Stimulated activated CD4-positive, alpha-beta T cell treated with anti-CD3 and anti-CD28 coated beads, Interleukin-1b, Interleukin-23, amount 100 ng/mL, for 4 hours (primary cell): Measurements from ENCODE around the gene GCKR.

Experiments
- DNase-seq, 2 donors: peaks; one replicate each; pipeline ENCODE4 v3.0.0-alpha.2; 2020; ENCODE audit warnings: low read depth in 2 of 2

GCKR gene, protein sequence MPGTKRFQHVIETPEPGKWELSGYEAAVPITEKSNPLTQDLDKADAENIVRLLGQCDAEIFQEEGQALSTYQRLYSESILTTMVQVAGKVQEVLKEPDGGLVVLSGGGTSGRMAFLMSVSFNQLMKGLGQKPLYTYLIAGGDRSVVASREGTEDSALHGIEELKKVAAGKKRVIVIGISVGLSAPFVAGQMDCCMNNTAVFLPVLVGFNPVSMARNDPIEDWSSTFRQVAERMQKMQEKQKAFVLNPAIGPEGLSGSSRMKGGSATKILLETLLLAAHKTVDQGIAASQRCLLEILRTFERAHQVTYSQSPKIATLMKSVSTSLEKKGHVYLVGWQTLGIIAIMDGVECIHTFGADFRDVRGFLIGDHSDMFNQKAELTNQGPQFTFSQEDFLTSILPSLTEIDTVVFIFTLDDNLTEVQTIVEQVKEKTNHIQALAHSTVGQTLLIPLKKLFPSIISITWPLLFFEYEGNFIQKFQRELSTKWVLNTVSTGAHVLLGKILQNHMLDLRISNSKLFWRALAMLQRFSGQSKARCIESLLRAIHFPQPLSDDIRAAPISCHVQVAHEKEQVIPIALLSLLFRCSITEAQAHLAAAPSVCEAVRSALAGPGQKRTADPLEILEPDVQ

DNA sequence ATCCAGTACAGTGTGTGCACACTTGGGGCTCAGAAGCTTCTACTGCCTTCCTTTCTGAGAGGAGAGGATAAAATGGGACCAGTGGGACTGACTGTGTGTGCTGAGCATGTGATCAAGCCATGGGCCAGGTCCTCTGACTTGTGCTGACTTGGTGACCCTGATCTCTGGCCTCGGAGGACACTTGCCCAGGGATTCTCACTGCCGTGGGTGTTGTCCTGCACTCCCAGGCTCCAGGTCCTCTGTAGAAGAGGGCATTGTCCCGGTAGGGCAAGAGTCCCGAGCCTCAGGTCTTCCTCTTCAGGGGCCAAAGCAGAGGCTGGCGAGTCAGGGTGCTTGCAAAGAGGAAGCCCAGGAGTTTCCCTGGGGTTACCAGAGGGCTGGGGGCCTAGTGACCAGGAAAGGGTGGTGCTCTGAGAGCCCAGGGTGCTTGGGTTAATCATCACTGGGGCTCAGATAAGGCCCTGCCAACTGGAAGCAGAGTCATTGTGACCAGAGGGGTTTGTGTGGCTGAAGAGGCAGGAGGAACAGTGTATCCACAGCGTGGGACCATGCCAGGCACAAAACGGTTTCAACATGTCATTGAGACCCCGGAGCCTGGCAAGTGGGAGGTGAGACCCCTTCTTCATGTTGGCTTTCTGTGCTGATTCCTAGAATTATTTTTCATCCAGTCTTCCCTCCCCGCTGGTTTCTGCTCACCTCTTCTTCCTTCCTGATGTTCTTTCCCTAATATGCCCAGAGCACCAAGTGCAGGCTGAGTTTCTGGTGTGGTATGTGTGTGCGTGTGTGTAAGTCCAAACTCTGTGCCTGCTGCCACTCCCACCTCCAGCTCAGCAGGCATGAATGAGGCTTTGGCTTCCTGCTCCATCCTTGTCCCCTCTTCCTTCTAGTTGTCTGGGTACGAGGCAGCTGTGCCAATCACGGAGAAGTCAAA is at the start of gene GCKR:
Gene GCKR, plus strand, starts transcription at position 483 of the 931 bp plus-strand sequence. Its CDS starts 66 bp downstream, at position 549.
- DNase-seq: no peak

DNA sequence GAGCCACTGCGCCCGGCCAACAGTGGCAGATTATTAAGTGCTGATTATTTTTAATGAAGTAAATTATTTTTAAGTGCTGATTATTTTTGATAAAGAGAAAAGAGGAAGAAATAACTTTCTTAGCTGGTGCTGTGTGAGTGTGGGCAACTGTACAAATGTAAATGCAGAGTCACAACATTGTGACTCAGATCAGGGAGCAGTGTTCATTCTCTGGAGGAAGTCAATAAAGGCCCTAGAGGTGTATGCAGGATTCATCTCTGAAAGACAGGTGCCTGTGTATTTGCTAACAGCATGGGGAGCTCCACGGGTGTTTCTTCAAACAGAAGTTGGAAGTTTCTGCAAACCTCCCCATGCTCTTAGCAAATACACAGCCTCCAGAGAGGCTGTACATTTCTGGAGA is 48.3 kb upstream of the GCKR start:
- DNase-seq: no peak

DNA sequence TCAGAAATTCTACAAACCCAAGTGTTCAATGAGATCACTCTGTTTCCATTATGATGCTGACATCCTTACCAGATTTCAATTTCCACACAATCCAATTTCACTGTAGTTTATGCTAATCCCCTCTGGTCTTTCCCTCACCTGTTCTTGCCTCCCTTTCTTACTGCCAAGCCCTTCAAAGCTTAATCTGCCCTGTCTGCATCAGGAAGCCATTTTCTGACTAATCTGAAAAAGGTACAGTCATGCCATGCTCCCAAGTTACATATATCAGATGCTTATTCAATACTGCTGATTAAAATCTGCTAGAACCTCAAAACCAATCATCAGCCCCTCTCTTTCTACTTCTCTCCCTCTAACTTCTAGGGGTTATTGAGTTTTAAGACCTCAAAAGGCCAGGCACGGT is 45.5 kb upstream of the GCKR start:
- DNase-seq: no peak

DNA sequence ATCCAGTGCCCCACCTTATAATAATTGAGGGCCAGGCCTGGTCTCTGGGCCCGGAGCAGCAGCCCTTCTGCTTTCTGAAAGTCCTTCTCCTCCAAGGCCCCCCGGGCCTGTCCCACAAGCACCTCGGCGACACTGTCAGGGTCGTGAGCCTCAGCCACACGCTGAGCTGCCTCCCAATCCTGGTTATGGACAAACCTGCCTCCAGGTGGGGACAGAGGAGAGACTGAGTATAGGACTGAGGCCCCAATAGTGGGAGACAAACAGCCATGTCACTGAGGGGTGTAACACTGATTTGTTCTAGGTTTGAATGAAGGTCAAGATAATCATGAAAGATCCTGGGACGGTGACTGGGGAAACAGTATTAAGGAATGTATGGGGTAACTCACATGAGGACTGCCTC is 42.7 kb upstream of the GCKR start:
- DNase-seq: no peak

DNA sequence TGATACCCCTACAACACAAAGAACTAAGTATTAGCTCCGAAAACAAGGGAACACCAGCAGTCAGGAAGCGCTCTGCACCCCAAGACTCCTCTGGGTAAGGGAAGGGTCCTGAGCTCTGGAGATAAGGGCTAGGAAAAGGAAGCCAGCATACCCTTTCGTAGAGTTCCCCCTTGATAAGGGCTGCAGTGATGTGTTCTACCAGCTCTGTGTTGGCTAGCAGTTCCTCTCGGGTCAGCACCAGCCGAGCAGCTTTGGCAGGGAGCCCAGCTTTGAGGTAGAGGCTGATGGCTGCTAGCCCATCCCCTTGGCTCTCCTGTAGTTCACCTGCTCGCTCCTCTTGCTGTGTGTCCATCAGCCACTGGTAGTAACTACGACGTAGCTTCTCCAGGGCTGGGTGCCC is 35.5 kb upstream of the GCKR start:
- no peak for DNase-seq

DNA sequence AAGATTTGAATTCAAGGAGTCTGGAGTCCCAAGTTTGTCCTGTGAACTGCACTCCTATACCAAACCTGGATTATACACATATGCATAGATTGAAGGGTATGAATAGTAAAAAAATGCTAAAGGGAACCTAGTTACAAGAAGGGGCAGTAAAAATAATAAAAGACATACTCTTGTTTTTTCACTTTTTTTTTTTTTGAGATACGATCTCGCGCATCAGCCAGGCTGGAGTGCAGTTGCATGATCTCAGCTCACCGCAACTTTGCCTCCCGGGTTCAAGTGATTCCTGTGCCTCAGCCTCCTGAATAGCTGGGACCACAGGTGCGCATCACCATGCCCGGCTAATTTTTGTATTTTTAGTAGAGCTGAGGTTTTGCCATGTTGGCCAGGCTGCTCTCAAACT is 32.2 kb upstream of the GCKR start:
- DNase-seq: no peak

DNA sequence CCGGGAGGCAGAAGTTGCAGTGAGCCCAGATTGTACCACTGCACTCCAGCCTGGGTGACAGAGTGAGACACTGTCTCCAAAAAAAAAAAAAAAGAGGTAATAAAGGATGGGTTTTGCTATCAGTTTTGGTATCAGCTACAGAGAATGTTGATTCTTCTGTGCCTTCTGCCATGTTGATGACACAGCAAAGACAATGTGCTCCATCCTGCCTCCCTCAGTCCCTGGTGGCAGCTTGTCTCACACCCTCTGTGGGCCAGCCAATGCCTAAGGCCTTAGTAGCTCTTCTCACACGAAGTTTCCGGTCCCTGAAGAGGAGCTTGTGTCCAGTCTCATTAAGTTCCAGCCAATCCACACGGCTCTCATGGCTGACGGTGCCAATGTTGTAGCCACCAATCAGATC is 24.7 kb upstream of the GCKR start:
- no peak for DNase-seq

DNA sequence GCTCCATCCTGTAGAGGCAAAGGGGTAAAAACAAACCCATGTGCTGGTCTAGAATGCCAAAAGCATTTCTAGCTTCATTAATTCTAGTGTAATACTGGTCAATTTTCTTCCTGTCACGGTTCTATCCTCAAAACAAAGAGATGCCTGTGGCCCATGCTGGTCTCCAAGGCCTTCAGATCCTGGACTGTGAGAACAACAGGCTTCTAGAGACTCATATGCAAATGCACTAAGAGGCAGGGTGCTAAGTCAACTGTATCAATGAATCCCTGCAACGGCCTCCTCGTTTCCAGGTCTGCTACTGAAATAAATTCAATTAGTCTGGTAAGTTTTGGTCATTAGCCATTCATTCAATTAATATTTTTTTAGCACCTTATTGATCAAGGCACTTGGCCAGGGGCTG is 11.1 kb upstream of the GCKR start:
- DNase-seq: no peak

DNA sequence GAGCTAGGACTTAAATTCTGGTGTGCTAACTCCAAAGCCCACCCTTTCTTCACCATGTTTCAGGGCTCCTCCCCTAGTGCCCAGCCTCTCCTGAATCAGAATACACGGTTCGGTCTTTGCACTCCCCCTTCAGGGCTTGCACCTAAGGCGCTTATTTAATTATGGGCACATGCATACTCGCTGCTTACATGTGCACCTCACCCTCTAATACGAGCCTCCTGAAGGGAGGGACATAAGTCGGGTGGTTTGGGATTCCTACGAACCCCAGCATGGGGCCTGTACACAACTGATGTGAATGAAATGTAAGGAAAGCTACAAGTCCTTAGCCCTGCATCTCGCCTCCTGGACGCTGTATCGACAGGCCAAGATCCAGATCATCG is 7.5 kb upstream of the GCKR start:
- DNase-seq: no peak

DNA sequence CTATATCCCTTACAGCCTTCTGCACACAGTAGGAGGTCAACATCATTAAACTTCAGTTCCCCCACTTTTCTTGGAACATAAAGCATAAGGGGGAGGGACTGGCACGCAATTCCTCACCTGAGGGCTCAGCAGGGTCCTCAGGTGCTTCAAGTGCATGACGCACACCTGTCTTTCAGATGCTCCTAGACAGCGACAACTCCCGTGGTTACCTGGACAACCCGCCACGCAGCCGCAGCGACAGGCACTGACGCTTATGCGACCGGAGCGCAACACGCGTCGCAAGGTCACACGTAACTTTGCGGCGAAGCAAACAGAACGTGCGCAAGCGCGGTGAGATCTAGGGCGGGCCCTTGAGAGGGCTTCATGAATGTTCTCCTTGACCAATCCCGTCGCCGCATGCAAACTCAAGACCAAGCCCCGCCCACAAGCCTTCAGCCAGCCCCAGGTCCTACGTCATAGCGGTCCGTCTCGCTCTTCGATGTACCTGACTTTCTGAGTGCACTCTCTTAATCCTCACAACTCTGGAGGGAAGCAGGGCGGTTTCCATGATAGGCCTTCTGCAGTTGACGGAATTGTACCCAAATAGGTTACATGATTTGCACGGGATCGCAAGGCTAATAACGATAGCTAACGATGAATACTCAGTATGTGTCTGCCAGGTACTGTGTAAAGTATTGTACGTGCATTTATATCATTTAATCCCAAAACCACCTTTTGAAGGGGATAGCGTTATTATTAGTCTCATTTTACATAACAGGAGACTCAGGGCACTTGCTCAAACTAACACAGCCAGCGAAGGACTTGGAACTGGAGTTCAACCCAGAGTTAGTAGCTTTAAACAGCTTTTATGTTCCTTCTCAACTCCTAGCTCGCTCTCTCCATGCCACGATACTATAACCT is 6.9 kb upstream of the GCKR start, which contains the start of gene IFT172:
Gene IFT172, minus strand, starts transcription at position 246 of the 900 bp plus-strand sequence. Its CDS starts 90 bp downstream, at position 156.
- peak; percentile 95 to 98 for DNase-seq

DNA sequence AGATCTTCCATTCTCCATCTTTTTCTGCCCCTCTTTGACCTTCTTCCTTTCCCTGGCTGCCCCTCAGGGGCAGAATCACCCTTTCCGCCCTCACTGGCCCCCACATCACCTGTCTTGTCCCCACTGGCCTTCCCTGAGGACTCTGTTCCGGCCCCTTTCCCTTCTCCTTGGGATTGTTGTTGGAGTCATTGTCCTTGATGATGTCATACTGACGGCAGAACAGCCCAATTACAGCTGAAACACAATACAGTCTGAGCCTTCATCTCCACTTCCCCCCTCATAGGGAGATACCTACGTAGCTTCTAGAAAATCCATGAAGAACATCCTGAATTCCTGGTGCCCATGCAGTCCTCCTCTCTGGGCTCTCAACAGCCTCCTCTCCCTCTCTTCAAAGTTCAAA is 4.1 kb upstream of the GCKR start:
- DNase-seq: no peak

DNA sequence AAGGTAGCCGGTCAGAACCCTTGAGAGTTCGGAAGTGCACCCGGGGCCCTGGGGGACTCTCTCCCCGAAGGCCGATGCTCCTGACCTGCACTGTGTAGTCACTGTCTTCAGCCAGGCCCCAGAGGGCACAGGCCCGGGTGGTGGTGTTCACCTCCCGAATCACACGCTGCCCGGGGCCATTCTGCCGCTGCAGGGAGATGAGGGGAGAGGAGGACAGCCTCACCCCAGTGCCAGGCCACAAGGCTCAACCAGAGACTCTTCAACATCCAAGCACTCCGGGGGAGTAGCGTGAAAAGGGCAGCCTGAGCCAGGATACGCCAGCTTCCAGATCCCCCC is 2.7 kb upstream of the GCKR start:
- DNase-seq: no peak

DNA sequence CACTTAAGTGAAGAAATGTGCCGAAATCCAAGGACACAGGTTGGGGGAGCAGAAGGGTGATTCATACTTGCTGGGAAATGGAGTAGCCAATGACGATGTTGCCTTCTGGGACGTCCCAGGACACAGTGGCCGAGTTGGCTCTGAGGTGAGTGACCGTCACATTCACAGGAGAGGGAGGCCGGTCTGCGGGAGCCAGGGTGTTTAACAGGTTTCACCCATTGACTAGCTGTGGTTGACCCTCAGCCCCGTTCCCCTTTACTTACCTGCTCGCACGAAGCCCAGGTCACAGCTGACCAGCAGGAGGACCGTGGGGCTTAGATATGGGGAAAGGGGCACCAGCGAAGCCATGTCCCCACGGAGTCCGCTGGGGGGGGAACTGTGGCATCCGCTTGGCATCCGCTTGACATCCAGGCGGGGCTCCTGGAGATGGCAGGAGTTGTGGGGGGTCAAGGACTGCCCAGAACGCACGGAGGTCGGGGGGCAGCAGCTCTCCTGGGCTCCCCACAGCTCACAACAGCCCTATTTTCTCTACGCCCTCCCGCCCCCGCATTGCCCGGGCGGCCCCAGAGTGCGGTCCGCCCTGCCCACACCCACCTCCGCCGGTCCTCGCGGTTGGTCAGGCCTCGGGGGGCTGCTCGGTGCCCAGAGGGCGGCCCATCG is 2.2 kb upstream of the GCKR start:
- no peak for DNase-seq

DNA sequence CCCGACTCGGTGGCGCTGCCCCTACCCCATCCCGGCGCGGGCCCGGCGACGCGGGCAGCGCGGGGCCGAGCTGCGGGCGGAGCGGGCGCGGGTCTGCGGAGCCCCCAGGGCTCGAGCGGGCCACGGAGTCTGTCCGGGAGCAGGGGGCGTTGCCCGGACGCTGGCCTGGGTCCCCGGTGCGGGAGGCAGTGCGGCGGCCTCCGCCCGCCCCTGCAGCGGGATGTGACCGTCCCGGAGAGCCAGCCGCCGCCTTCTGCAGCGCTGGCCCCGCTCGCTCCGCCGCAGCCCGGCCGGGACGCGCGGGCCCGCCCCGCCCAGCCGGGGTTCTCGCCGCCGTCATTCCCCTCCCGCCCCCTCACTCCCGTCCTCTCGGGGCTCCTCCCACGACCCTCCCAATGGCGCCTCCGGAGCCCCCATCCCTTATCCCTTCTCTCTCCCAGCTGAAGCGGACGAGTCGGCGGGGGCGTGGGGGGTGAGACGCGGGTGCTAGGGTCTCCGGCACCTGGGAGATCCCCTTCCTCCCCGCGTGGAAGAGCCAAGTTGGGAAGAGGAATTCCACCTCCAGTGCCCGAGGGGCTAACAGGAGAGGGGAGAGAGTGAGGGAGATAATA is 1.6 kb upstream of the GCKR start, which contains the start of gene FNDC4:
Gene FNDC4, minus strand, starts transcription at position 257 of the 611 bp plus-strand sequence. CDS start 521 bp downstream, outside the sequence.
- peak in 1 of 2 donors; percentile 11 for DNase-seq

DNA sequence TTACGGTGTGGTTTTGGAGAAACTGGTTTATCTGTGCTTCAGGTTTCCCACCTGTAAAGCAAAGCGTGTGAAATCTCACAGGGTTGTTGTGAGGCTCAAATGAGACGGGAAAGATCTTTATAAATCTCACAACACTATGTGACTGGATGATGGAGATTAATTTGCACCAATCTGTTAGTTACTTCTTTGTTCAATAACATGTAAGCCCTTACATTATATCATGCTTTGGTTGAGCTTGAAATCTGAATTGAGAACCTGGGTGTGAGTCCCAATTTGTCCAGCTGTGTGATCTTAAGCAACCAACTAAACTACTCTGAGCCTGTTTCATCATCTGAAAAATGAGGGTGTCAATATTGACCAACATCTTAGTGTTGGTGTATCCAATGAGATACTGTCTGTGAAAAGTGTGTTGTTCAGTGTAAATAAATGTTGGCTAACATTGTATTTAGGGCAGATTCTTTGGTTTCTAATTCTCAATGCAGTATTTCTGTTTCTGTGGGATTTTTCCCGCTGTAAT is 741 bp upstream of the GCKR start:
- no peak for DNase-seq

DNA sequence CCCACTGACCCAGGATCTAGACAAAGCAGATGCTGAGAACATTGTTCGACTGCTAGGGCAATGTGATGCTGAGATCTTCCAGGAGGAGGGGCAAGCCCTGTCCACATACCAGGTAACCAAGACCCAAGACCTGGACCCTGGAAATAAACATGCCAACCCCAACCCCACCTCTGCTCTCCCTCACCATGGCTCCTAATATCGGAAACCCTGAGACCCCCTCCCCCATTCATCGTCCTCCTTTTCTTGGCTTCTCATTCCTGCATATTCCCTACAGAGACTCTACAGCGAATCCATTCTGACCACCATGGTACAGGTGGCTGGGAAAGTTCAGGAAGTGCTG is 619 bp downstream of the GCKR start:
- no peak for DNase-seq

DNA sequence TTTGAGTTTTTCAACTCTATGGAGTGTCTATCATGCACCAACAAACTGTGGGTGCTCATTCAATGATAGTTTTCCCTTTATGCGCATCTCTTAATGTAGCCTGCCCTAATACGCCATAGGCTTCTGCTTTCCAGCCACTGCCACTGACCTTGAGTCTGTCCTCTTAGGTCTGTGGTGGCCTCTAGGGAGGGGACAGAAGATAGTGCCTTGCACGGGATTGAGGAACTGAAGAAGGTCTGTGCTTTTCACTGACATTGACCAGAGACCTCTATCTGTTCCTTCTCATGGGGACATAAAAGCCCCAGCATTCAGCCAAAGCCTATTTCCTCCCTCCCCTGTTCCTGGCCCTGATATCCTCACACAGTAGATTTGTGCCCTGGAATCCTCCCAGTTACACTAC is 2.3 kb downstream of the GCKR start:
- no peak for DNase-seq

DNA sequence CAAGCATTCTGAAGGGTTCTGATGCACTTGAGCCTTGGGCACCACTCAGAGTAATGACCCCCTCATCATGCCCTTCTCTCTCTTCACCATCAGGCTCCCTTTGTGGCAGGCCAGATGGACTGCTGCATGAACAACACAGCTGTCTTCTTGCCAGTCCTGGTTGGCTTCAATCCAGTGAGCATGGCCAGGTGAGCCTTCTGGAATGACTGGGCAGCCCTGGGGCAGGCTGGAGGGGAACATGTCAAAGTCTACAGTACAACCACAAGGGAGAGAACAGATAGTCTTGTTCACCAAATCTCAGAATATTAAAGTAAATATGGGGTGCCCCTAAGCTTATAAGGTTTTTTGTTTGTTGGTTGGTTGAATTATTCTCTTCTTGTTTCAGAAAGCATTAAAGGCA is 4.4 kb downstream of the GCKR start:
- DNase-seq: no peak

DNA sequence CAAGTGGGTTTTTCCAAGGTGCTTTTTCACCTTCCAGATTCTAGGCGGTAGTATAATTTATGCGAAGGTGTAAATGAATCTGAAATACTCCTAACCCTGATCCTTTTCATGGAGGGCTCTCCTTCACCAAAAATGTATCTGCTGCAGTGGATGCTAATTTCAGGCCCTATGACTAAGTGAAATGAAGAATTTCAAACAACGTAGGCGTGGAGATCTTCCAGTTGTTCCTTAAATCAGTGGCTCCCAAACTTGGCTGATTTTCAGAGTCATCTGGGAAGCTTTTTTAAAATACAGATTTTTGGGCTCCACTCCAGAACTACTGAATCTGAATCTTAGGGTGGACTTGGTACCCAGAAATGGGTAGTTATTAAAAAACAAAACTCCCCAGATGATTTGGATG is 5.5 kb downstream of the GCKR start:
- no peak for DNase-seq

DNA sequence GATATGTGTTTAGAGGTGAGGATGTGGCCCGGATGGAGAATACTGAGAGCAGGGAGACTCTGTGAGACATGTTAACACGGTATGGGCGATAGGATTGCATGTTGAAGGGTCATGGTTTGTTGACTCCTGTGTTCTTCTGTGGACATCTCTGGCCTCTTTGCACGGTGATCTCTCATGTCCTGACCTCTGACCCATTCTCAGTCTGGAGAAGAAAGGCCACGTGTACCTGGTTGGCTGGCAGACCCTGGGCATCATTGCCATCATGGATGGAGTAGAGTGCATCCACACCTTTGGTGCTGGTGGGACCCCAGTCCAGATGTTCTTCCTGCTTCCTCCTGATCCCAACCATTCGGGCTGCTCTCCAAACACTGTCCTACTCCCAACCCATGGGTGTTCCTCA is 9.9 kb downstream of the GCKR start:
- DNase-seq: no peak
